Endothelial cell of umbilical vein (primary cell): Measurements from ENCODE around the gene PRM1. TPM values are rescaled to one million over a fixed set of nuclear protein-coding genes. Genes with fewer than 3 reads are reported as not detected.

Source experiments
- BruUV-seq: library from RNA; stranded (reverse); fragments of 400-500 nt; replicated peaks from 2 replicates; lab custom pipeline; 2021; lab: Mats Ljungman, UMichigan
- CTCF ChIA-PET: fragments of 300-600, 350-600 bp; sonication (Branson Sonifier 250); formaldehyde crosslinking; loops from one replicate; lab custom pipeline; 2021; ENCODE audit warnings: antibody characterized with exemption, inconsistent platforms; lab: Charles Lee
- POLR2A ChIA-PET: fragments of 300-600, 350-600 bp; sonication (Branson Sonifier 250); formaldehyde crosslinking; loops from one replicate; lab custom pipeline; 2021; ENCODE audit warnings: antibody characterized with exemption, inconsistent platforms; lab: Charles Lee
- DNase-seq: peaks from one replicate; pipeline ENCODE4 v3.0.0-alpha.2; 2011; ENCODE audit warnings: low read depth, low spot score
- FAIRE-seq: peaks from 2 replicates; lab custom pipeline; 2011; peaks lifted over from hg19 to GRCh38; lab: Jason Lieb, UNC
- H2AFZ ChIP-seq: 2 replicates; pipeline ENCODE4 v1.6.0; 2012; ENCODE audit warnings: low read depth, low read length, control low read depth, inconsistent platforms
- H3K27ac ChIP-seq: 2 replicates; pipeline ENCODE4 v1.5.1; 2011; ENCODE audit warnings: low read depth, mild to moderate bottlenecking, control low read depth, low read length, moderate library complexity; ENCODE audit not compliant: insufficient read depth
- H3K27me3 ChIP-seq, 2 experiments: 2 replicates each; pipeline versions ENCODE4 v1.6.0 to v1.6.1; 2011; ENCODE audit warnings: low read length in 2 of 2, mixed read lengths in 1 of 2; ENCODE audit not compliant: control insufficient read depth in 2 of 2, insufficient read depth in 2 of 2
- H3K36me3 ChIP-seq, 2 experiments: 2 replicates in 1 of 2; 3 replicates in 1 of 2; pipeline ENCODE4 v1.5.1; 2011; ENCODE audit warnings: low read length in 2 of 2, mild to moderate bottlenecking in 1 of 2, moderate library complexity in 1 of 2; ENCODE audit not compliant: control insufficient read depth in 2 of 2, insufficient read depth in 2 of 2; ENCODE audit errors: extremely low read depth in 1 of 2
- H3K4me1 ChIP-seq: 3 replicates; pipeline ENCODE4 v1.5.1; 2011; ENCODE audit warnings: mild to moderate bottlenecking, low read length; ENCODE audit not compliant: control insufficient read depth, insufficient read depth; ENCODE audit errors: extremely low read depth
- H3K4me2 ChIP-seq: 2 replicates; pipeline ENCODE4 v1.6.1; 2011; ENCODE audit warnings: low read length, control low read depth, mixed read lengths; ENCODE audit not compliant: insufficient read depth
- H3K4me3 ChIP-seq, 3 experiments: fragments of 200-600 bp in 1 of 3; sonication (generic), shearing (Covaris generic) in 1 of 3; replicated peaks in 1 of 3; 2 replicates each; pipeline ENCODE4 v1.5.1; 2011 to 2016; ENCODE audit warnings: control low read depth in 3 of 3, low read length in 3 of 3, mild to moderate bottlenecking in 2 of 3, inconsistent platforms in 1 of 3, low read depth in 1 of 3, moderate library complexity in 1 of 3; ENCODE audit not compliant: insufficient read depth in 1 of 3
- H3K79me2 ChIP-seq: 2 replicates; pipeline ENCODE4 v1.6.0; 2012; ENCODE audit warnings: low read length, inconsistent platforms; ENCODE audit not compliant: control insufficient read depth, insufficient read depth
- H3K9ac ChIP-seq: replicated peaks from 2 replicates; pipeline ENCODE3; 2011; ENCODE audit warnings: low read length, control low read depth; ENCODE audit not compliant: insufficient read depth; ENCODE audit errors: extremely low read depth
- H3K9me1 ChIP-seq: replicated peaks from 3 replicates; pipeline ENCODE4 v1.6.0; 2011; ENCODE audit warnings: mild to moderate bottlenecking, low read length; ENCODE audit not compliant: control insufficient read depth, insufficient read depth; ENCODE audit errors: extremely low read depth
- H3K9me3 ChIP-seq: replicated peaks from 2 replicates; pipeline ENCODE4 v1.5.1; 2012; ENCODE audit warnings: low read length, inconsistent platforms; ENCODE audit not compliant: control insufficient read depth, insufficient read depth
- H4K20me1 ChIP-seq: replicated peaks from 2 replicates; pipeline ENCODE3; 2011; ENCODE audit warnings: mild to moderate bottlenecking, low read length; ENCODE audit not compliant: control insufficient read depth, insufficient read depth; ENCODE audit errors: extremely low read depth
- CTCF ChIP-seq, 2 donors: IDR thresholded peaks; 1 replicate in 1 of 2; 2 replicates in 1 of 2; pipeline ENCODE4 v1.5.1; 2011; ENCODE audit warnings: low read length in 2 of 2, mild to moderate bottlenecking in 2 of 2, moderate library complexity in 2 of 2, control low read depth in 1 of 2, inconsistent platforms in 1 of 2, low read depth in 1 of 2; ENCODE audit not compliant: insufficient read depth in 1 of 2; ENCODE audit errors: extremely low read depth in 1 of 2
- EZH2 ChIP-seq: IDR thresholded peaks from 2 replicates; pipeline ENCODE4 v1.6.1; 2012; ENCODE audit warnings: borderline replicate concordance, low read depth, mild to moderate bottlenecking, moderate library complexity, low read length, inconsistent platforms; ENCODE audit not compliant: severe bottlenecking
- FOS ChIP-seq: IDR thresholded peaks from 2 replicates; pipeline ENCODE4 v1.6.1; 2011; ENCODE audit warnings: mild to moderate bottlenecking, low read length, moderate library complexity, borderline replicate concordance; ENCODE audit not compliant: insufficient read depth
- GATA2 ChIP-seq: IDR thresholded peaks from 2 replicates; pipeline ENCODE4 v1.7.0; 2011; ENCODE audit warnings: low read depth, mild to moderate bottlenecking, moderate library complexity, mixed read lengths, low read length; ENCODE audit not compliant: insufficient read length, insufficient read depth
- JUN ChIP-seq: IDR thresholded peaks from 2 replicates; pipeline ENCODE4 v1.6.1; 2011; ENCODE audit warnings: borderline replicate concordance, low read depth; ENCODE audit not compliant: insufficient read length, insufficient read depth
- MAX ChIP-seq: IDR thresholded peaks from 2 replicates; pipeline ENCODE4 v1.6.1; 2011; ENCODE audit not compliant: insufficient read depth, insufficient read length
- MYC ChIP-seq: IDR thresholded peaks from one replicate; pipeline ENCODE4 v1.6.1; 2011; ENCODE audit warnings: mild to moderate bottlenecking, low read depth, low read length
- POLR2A ChIP-seq: IDR thresholded peaks from 2 replicates; pipeline ENCODE4 v1.6.1; 2012; ENCODE audit warnings: low read depth, mild to moderate bottlenecking, control low read depth, low read length
- POLR2AphosphoS5 ChIP-seq: IDR thresholded peaks from 2 replicates; pipeline ENCODE4 v1.6.1; 2012; ENCODE audit warnings: low read depth, mild to moderate bottlenecking, control low read depth, low read length, moderate library complexity; ENCODE audit not compliant: insufficient read depth
- dilution Hi-C: fragments of 300-500 bp; cut with MboI; formaldehyde crosslinking; loops from one replicate; pipeline ENCODE4 v1.15.0; 2019; ENCODE audit warnings: low sequenced_read_pairs; ENCODE audit not compliant: extremely low pct_ligation_motif_present
- intact Hi-C: fragments of 100-400 bp; cut with micrococcal nuclease; formaldehyde crosslinking; loops from one replicate; pipeline ENCODE4 v1.10.0; 2022
- polyA plus RNA-seq, 4 experiments: library from polyadenylated mRNA; depleted of rRNA in 3 of 4; stranded (reverse) in 3 of 4; unstranded in 1 of 4; fragments of >200 nt; gene quantifications; 2 replicates each; pipeline versions ENCODE4 v1.2.1 to v1.2.3, GENCODE V29; 2011 to 2012; ENCODE audit warnings: missing spikeins in 1 of 4
- total RNA-seq: library from RNA; stranded (reverse); gene quantifications from 2 replicates; pipeline ENCODE4 v1.2.3, GENCODE V29; 2021

PRM1 gene
- total and polyA plus RNA-seq, 2 donors (not counting 3 experiments of a cell fraction or from before 2014, with no cell fraction given) = not detected

GRCh38 chr16:11249233-11250061 lies 31.7 kb downstream of the PRM1 start:
- CTCF ChIA-PET = no interaction called here
- dilution Hi-C loops = no loop called here
- no peak overlapping the region for H3K4me2 ChIP-seq
- BruUV-seq = no TSS peak
- H4K20me1 ChIP-seq = no peaks in the 10 kb centered on the region
- H3K9me3 ChIP-seq = no peaks in the 10 kb centered on the region
- POLR2A ChIA-PET = no interaction called here
- TF ChIP-seq GATA2 (no peak), POLR2AphosphoS5 (no peak), MAX (no peak), POLR2A (no peak), EZH2 (no peak), FOS (no peak), MYC (no peak), CTCF (IDR thresholded peaks at IDR 0.05; ENCODE audit: extremely low read depth in 1 of 2, insufficient read depth in 1 of 2, low read depth in 1 of 2, low read length in 2 of 2) (no peak), JUN (no peak)
- H3K79me2 ChIP-seq = no peaks in the 10 kb centered on the region
- intact Hi-C loops = loop anchor here (10.0 kb wide), 1 partner anchor 65 kb away; no protein-coding TSS in a partner anchor
- no peak overlapping the region for H3K27ac ChIP-seq
- H3K36me3 ChIP-seq = no peaks in the 10 kb centered on the region
- peaks cover 0 to 1% of the 10 kb centered on the region in 2 experiments for H3K27me3 ChIP-seq
- no peaks in the 10 kb centered on the region for H3K4me1 ChIP-seq
- H3K9me1 ChIP-seq = no peaks in the 10 kb centered on the region
- FAIRE-seq (no peak), DNase-seq (no peak)
- no peak overlapping the region for H2AFZ ChIP-seq
- H3K9ac ChIP-seq = no peak overlapping the region
- H3K4me3 ChIP-seq = no peak overlapping the region
